ENCODE data around the gene DOLK. TPM values are rescaled to one million over a fixed set of nuclear protein-coding genes. Genes with fewer than 3 reads are reported as not detected.

Gene DOLK
- total and polyA plus RNA-seq, 10 donors: 5.3 to 16.3 (median 10.9) TPM

DNA sequence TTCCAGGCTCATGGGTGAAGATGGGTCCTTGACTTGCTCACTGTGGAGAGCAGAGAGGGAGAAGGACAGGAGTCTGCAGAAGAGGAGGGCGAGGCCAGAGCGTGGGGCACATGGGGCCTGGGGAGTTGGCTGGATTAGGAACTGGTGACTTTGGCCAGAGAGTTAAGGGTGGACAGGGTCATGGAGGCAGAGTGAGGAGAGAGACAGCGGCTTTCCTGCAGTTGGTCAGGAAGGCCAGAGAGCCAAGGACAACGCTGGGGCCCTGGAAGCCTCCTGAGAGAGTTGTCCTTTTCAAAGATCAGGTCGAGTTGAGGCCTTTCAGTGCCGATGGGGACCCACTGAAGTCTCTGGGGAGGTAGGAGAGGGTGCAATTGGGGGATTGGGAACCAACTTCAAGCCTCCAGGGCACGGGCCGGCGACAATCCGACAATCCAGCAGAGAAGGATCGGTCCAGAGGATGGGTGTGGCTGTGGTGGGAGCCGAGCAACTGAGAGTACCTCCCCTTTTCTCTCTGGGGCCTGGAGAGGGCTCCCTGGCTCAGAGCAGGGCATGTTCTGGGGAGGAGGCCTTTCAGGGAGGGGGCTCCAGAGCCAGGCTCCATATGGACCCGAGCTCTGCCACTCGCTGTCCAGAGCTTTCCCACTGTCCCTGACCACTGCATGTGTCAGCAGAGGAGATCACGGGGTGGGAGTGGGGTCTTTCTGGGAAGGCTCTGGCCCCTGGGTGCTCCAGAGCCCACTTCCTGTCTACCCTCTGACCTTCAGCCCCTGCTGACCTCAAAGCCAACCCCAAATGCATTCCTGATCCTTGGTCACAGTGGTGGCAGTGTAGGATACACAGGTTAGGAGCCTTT lies 34.1 kb downstream of the DOLK start:
- Histone ChIP-seq H3K4me1 (peaks cover 28 to 88% (median 62%) of the 10 kb centered on the region in 6 donors), H3K27me3 (replicated peaks in 1 of 7) (no peaks in the 10 kb centered on the region), H3K9me3 (no peaks in the 10 kb centered on the region), H3K4me3 (no peak overlapping the region), H3K27ac (peak overlapping the region in 7 of 8 donors; percentile 6 to 77 (median 74)), H3K36me3 (peaks cover 0 to 96% (median 47%) of the 10 kb centered on the region in 6 donors)
- WGBS, 5 donors: 61 to 85% (median 72%) methylated on average over 15 of the region's 15 CpGs
- no peak for DNase-seq
- intact Hi-C loops (cut with DNase I; ENCODE audit: low total_unique reads): no loop called here
- TF ChIP-seq POLR2A (IDR thresholded peaks at IDR 0.05): no peak
- peak; percentile 13 to 60 (median 48) for TF ChIP-seq POLR2AphosphoS5 (IDR thresholded peaks at IDR 0.05)
- TF ChIP-seq, protein P1, sequence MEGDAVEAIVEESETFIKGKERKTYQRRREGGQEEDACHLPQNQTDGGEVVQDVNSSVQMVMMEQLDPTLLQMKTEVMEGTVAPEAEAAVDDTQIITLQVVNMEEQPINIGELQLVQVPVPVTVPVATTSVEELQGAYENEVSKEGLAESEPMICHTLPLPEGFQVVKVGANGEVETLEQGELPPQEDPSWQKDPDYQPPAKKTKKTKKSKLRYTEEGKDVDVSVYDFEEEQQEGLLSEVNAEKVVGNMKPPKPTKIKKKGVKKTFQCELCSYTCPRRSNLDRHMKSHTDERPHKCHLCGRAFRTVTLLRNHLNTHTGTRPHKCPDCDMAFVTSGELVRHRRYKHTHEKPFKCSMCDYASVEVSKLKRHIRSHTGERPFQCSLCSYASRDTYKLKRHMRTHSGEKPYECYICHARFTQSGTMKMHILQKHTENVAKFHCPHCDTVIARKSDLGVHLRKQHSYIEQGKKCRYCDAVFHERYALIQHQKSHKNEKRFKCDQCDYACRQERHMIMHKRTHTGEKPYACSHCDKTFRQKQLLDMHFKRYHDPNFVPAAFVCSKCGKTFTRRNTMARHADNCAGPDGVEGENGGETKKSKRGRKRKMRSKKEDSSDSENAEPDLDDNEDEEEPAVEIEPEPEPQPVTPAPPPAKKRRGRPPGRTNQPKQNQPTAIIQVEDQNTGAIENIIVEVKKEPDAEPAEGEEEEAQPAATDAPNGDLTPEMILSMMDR (IDR thresholded peaks at IDR 0.05 in 8 of 11, conservative IDR thresholded peaks at IDR 0.05 in 3 of 11): no peak

DNA sequence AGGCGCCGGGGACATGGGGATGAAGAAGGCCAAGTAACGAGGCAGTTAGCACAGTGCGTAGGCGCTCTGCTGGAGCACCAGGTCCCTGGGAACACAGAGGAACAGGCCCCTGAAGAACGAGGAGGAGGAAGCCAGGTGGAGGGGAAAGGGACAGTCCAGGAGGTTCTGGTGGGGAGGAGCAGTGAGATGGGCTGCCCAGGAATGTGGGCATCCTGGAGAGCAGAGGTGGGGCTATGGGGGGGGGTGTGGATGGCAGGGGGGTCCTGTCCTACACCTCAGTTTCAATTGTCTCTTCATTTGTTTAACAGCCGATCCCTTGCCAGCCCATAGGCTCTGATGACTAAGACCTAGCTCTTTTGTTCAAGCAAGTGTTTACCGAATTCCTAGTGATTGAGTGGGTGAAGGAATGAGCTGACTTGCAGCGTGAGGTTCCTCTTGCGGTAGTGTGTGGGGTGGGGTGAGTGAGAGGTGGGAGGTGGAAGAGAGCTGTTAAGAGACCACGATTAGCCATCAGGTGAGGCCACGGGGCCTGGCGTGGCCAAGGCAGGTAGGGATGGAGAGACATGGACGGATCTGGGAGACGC lies 35.0 kb downstream of the DOLK start:
- intact Hi-C loops (cut with DNase I; ENCODE audit: low total_unique reads): no loop called here
- DNase-seq: no peak
- no peak overlapping the region for H3K4me3 ChIP-seq
- TF ChIP-seq, protein P1 (IDR thresholded peaks at IDR 0.05 in 8 of 11, conservative IDR thresholded peaks at IDR 0.05 in 3 of 11): no peak
- TF ChIP-seq POLR2AphosphoS5 (IDR thresholded peaks at IDR 0.05) (no peak), POLR2A (IDR thresholded peaks at IDR 0.05) (no peak)
- no peaks in the 10 kb centered on the region for H3K27me3 ChIP-seq (replicated peaks in 1 of 7)
- 80 to 89% (median 84%) methylated on average over 15 of the region's 15 CpGs for WGBS, 5 donors
- H3K36me3 ChIP-seq: peaks cover 0 to 96% (median 49%) of the 10 kb centered on the region in 6 donors
- H3K4me1 ChIP-seq: peaks cover 28 to 83% (median 61%) of the 10 kb centered on the region in 6 donors
- H3K27ac ChIP-seq: peak overlapping the region; percentile 53 to 77 (median 70)
- no peaks in the 10 kb centered on the region for H3K9me3 ChIP-seq

DNA sequence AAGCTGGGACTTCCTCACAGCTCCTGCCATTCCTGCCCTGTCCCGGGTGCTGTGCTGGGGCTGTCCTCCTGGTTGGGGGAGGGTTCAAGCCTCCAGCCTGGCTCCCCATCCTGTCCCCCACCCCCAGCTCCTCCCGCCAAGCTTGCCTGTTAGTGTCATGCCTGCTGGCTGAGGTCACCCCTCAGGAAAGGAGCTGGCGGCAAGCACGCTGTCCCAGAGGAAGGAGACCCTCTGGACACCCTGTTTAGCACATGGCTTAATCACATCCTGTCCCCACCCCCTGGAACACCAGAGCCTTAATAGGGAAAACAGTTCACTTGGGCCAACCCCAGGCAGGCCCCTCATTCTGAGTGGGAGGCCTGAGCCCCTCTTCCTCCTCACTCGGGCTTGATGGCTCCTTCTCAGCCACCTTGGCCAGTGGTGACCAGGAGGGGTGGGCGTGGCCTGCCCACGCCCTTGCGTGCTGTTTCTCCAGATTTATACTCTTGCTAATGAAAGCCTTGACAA lies 35.8 kb downstream of the DOLK start:
- Histone ChIP-seq H3K9me3 (no peaks in the 10 kb centered on the region), H3K27ac (peak overlapping the region; percentile 53 to 76 (median 66)), H3K4me3 (no peak overlapping the region), H3K4me1 (peaks cover 28 to 77% (median 56%) of the 10 kb centered on the region in 6 donors), H3K27me3 (replicated peaks in 1 of 7) (no peaks in the 10 kb centered on the region), H3K36me3 (peaks cover 0 to 96% (median 47%) of the 10 kb centered on the region in 6 donors)
- no peak for TF ChIP-seq POLR2A (IDR thresholded peaks at IDR 0.05)
- TF ChIP-seq POLR2AphosphoS5 (IDR thresholded peaks at IDR 0.05): peak; percentile 77 to 78 (median 78)
- peak; percentile 77 for DNase-seq
- intact Hi-C loops (cut with DNase I; ENCODE audit: low total_unique reads): no loop called here
- 48 to 64% (median 55%) methylated on average over 5 to 8 of the region's 8 CpGs for WGBS, 5 donors

DNA sequence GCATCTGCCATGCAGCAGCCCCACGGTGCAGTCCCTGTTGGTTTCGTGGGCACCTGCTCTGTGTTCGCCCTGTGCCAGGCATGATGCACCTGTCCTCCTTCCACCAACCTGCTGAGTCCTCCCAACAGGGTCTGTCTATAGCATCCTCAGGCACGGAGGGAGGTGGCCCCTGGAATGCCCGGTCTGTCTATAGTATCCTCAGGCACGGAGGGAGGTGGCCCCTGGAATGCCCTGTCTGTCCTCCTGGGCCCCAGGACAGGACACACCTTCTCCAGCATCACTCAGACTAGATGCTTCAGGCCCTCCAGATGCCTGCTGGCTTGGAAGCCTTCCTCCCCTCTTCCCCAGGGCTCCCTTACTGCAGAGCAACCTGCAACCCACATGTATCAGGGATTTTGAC lies 36.5 kb downstream of the DOLK start:
- Histone ChIP-seq H3K27ac (peak overlapping the region; percentile 53 to 76 (median 66)), H3K36me3 (peaks cover 0 to 90% (median 41%) of the 10 kb centered on the region in 6 donors), H3K9me3 (no peaks in the 10 kb centered on the region), H3K4me1 (peaks cover 28 to 72% (median 50%) of the 10 kb centered on the region in 6 donors), H3K27me3 (replicated peaks in 1 of 7) (no peaks in the 10 kb centered on the region), H3K4me3 (no peak overlapping the region)
- DNase-seq: no peak
- intact Hi-C loops (cut with DNase I; ENCODE audit: low total_unique reads): no loop called here
- WGBS, 5 donors: 84 to 89% (median 86%) methylated on average over 6 of the region's 6 CpGs
- TF ChIP-seq POLR2A (IDR thresholded peaks at IDR 0.05) (no peak), POLR2AphosphoS5 (IDR thresholded peaks at IDR 0.05) (no peak)
- TF ChIP-seq, protein P1 (IDR thresholded peaks at IDR 0.05 in 8 of 11, conservative IDR thresholded peaks at IDR 0.05 in 3 of 11): no peak

Data from spleen (tissue), 11 donors.